Ramos (cell line): ENCODE results near the gene PASD1.
"Not testable (repeated sequence)": the region's sequence is repeated elsewhere in the genome, so short reads cannot be mapped to it uniquely, and the experiment has no call there.

Experiments used
- in situ Hi-C: fragments of 300-500 bp; cut with MboI; formaldehyde crosslinking; loops from one replicate; pipeline ENCODE4 v1.14.3; 2022; ENCODE audit warnings: low sequenced_read_pairs; ENCODE audit not compliant: unreplicated experiment

PASD1 gene, protein sequence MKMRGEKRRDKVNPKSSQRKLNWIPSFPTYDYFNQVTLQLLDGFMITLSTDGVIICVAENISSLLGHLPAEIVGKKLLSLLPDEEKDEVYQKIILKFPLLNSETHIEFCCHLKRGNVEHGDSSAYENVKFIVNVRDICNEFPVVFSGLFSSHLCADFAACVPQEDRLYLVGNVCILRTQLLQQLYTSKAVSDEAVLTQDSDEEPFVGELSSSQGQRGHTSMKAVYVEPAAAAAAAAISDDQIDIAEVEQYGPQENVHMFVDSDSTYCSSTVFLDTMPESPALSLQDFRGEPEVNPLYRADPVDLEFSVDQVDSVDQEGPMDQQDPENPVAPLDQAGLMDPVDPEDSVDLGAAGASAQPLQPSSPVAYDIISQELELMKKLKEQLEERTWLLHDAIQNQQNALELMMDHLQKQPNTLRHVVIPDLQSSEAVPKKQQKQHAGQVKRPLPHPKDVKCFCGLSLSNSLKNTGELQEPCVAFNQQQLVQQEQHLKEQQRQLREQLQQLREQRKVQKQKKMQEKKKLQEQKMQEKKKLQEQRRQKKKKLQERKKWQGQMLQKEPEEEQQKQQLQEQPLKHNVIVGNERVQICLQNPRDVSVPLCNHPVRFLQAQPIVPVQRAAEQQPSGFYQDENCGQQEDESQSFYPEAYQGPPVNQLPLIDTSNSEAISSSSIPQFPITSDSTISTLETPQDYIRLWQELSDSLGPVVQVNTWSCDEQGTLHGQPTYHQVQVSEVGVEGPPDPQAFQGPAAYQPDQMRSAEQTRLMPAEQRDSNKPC

GRCh38 chrX:151563449-151563848 lies at the start of gene PASD1:
PASD1 (plus strand) TSS chrX:151563675; CDS start chrX:151601554, 37,879 bp downstream.
- in situ Hi-C loops, result no loop called here

- in situ Hi-C loops, result no loop called here
Measured at GRCh38 chrX:151515237-151515636, 48.2 kb upstream of the PASD1 start.

GRCh38 chrX:151516538-151517187 lies 46.8 kb upstream of the PASD1 start:
- in situ Hi-C loops, result no loop called here

DNA sequence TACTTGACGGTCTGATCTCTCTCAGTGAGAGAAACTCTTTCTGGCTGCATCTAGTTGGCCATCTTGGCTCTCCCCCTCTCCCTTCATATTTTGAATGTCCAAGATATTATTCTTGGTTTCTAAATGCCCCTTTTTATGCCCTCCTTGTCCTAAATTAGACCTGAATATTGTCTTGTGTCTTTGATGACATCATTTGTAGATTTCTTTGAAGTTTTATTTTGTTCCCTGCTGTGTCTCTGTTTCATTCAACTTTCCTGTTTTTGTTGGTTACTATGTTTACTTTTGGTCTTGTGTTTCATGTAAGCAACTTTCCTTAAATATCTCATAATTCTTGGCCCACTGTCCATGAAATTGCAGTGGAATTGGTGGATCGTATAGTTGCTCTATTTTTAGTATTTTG lies 46.1 kb upstream of the PASD1 start:
- in situ Hi-C loops, result no loop called here

DNA sequence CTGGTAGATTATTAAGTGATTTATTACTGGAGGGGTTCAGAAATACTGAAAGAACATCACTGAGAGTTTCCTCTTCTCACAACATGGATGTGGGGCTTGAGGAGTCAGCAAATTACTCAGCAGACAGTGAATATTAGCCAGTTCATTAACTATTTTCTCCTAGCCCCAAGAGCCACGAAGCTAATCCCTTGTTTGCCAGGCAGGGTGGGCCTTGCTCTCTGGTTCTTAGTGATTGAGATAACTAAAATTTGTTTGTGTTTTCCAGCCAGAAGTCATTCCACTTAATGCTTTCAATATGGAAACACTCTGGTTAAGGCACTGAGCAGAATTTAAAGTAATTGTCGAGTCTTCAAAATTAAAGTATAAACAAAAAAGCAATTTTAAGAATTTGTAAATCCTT lies 40.1 kb upstream of the PASD1 start:
- in situ Hi-C loops, result no loop called here

DNA sequence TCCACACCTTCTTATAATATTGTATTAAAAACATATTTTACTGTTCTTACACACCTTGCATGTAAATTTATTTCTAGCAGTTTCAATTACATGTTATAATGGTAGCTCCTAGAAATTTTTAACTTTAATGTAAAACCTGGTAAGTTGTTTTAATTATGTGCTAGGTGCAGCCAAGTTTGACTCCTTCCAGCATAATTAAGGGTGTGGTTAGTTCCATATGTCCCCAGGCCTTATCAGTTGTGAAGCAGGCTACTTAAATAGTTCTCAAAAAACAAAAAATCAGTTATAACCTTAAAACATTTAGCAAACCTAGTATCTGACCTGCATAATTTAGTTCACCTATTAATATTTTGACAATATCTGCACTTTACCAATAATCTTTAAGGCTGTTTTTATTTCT lies 26.9 kb upstream of the PASD1 start:
- in situ Hi-C loops, result no loop called here

DNA sequence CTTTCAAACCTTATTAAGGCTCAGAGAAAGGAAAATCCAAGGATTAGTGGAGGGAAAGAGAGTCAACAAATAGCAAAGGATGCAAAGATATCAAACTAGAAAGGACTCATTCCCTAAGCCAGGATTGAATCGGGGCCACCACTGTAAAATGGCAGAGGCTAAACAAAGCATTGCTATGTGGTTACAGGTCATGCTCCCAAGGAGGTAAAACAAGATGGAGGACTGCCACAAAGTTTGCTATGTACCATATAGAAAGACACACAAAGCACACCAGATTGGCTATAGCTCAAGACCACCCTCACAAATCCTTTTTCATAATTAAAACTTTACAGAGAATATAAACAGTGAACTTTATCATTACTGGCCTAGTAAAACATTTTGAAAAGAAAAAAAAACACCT lies 25.9 kb upstream of the PASD1 start:
- in situ Hi-C loops, result no loop called here

DNA sequence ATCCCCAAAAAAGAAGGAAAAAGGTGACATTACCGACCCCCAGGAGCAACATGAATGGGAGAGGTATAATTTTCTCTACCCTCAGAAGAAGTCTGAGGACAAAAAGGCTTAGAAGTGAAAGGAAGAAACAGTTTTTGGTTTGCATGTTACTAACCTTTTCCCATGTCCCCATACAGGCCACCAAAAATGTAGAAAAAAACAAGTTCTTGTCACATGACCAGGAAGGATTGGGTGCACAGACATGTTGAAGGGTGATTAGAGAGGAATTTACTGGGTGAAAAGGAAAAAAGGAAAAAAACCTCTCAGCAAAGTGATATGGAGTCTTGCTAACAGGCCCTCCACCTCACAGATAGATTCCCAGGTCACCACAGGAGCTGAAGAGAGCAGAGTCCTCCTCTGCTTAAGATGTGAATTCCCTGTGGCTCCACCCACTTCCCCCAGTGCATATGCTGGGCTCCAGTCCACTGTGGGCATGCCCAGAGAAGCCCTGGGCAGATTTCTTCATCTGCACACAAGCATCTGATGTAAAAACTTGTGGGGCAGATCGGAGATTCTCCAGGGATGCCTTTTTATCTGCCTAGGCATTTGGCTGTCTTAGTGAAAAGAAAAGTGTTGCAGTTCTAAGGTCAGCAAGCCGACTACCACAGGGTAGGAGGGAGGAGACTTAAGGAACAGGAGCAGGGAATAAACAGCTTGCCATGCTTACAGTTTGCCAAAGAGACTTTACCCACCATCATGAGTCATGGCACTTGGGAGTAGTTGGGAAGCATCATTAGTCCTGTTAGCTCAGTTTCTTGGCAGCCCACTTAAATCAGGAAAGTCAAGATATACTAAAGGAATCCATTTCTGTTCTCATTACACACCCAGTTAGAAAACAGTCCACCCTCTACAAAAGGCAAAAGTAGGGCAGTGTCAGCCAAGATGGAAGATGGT lies 25.0 kb upstream of the PASD1 start:
- in situ Hi-C loops, result no loop called here

GRCh38 chrX:151543706-151544105 lies 19.8 kb upstream of the PASD1 start:
- in situ Hi-C loops, result no loop called here

DNA sequence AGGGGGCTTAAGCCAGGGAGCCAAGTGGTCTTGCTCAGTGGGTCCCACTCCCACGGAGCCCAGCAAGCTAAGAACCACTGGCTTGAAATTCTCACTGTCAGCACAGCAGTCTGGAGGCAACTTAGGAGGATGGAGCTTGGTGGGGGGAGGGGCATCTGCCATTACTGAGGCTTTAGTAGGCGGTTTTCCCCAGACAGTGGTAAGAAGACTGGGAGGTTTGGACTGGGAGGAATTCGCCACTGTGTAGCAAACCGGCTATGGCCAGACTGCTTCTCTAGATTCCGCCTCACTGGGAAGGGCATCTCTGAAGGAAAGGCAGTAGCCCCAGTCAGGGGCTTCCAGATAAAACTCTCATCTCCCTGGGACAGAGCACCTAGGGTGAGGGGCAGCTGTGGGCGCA lies 17.2 kb upstream of the PASD1 start:
- in situ Hi-C loops, result not testable (repeated sequence)

DNA sequence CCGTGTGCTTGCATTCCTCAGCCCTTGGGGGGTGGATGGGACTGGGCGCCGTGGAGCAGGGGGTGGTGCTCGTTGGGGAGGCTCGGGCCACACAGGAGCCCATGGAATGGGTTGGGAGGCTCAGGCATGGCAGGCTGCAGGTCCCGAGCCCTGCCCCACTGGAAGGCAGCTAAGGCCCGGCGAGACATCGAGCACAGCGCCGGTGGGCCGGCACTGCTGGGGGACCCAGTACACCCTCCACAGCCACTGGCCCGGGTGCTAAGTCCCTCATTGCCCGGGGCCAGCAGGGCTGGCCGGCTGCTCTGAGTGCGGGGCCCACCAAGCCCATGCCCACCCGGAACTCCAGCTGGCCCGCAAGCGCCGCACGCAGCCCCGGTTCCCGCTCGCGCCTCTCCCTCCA lies 12.3 kb upstream of the PASD1 start:
- in situ Hi-C loops, result not testable (repeated sequence)

DNA sequence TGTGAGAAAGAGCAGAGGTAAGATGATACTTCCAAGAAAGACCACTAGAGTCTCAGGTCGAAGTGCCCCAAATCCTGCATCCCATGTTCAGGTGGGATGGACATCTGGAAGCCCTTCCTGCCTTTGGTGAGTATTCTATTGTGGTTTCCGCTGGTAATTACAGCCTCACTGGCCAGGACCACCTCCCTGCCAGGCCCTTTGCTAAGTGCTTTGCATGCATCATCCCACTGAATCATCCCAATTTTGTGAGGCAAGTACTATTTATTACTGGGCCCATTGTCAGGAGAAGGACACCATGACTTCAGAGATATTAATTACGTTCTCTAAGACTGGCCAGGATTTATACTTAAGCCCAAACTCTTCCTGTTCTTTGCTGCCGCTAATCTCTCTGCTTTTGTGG lies 10.7 kb upstream of the PASD1 start:
- in situ Hi-C loops, result no loop called here

DNA sequence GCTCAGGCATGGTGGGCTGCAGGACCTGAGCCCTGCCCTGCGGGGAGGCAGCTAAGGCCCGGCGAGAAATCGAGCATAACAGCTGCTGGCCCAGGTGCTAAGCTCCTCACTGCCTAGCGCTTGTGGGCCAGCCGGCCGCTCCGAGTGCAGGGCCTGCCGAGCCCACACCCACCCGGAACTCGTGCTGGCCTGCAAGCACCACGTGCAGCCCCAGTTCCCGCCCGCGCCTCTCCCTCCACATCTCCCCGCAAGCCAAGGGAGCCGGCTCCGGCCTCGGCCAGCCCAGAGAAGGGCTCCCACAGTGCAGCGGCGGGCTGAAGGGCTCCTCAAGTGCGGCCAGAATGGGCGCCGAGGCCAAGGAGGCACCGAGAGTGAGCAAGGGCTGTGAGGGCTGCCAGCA lies 8.2 kb upstream of the PASD1 start:
- in situ Hi-C loops, result not testable (repeated sequence)

DNA sequence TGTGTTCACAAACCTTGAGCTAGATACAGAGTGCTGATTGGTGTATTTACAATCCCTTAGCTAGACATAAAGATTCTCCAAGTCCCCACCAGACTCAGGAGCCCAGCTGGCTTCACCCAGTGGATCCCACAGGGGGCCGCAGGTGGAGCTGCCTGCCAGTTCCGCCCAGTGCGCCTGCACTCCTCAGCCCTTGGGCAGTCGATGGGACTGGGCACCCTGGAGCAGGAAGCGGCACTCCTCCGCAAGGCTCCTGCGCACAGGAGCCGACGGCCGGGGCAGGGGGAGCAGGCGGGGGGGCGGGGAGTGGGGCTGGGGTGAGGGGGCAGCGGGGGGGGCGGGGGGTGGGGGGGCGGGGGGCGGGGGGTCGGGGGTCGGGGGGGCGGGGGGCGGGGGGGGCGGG lies 990 bp upstream of the PASD1 start:
- in situ Hi-C loops, result not testable (repeated sequence)

DNA sequence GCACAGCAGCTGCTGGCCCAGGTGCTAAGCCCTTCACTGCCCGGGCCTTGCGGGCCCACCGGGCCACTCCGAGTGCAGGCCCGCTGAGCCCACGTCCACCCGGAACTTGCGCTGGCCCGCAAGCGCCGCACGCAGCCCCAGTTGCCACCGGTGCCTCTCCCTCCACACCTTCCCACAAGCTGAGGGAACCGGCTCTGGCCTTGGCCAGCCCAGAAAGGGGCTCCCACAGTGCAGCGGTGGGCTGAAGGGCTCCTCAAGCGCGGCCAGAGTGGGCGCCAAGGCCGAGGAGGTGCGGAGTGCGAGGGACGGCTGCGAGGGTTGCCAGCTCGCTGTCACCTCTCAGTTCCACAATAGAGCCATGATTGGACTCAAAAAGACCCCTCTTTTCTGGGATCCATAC lies 472 bp upstream of the PASD1 start:
- in situ Hi-C loops, result not testable (repeated sequence)

DNA sequence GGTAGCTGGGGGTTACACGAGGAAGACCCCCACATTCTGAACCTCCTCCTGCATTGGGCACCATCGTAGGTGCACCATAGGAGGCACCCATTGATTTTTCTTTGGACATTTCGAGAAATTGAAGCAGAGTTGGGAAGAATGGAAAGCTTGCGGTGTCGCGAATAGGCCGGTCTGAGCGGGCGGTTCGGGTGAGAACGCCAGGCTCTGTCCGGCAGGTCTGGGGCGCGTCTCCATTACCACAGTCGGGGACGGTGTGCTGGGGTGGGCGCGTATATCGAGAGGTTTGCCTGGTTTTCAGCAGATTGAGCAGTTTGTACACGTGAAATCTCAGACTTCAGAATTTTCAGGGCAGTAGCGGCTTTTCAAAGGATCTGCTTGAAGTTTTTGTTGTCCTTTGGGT lies 560 bp downstream of the PASD1 start:
- in situ Hi-C loops, result no loop called here

DNA sequence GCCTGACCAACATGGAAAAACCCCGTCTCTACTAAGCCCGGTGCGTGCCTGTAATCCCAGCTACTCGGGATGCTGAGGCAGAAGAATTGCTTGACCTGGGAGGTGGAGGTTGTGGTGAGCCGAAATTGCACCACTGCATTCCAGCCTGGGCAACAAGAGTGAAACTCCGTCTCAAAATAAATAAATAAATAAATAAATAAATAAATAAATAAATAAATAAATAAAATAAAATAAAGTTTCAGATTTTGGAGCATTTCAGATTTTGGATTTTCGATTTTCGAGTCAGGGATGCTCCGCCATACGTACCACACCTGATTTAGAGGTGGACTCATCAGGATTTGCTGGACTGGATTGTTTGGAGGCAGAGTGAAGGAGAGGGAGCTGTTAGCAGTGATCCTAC lies 3.4 kb downstream of the PASD1 start:
- in situ Hi-C loops, result not testable (repeated sequence)

- in situ Hi-C loops, result no loop called here
Measured at GRCh38 chrX:151570561-151570960, 7.1 kb downstream of the PASD1 start.

- in situ Hi-C loops, result not testable (repeated sequence)
Measured at GRCh38 chrX:151593384-151593783, 29.9 kb downstream of the PASD1 start.

DNA sequence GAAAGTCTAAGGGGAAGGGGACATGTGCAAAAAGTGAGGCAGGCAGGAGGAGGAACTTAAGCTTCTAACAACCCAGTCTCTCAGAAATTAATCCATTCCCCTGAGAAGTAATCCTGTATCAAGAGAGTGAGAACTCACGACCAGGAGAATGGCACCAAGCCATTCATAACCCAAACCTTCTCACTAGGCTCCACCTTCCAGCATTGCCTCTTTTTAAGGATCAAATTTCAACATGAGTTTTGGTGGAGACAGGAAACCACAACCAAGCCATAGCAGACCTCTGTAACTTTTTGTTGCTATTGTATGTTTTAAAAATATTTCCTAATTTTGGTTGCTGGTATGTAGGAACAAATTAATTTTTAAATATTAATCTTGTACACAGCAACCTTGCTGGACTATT lies 32.8 kb downstream of the PASD1 start:
- in situ Hi-C loops, result no loop called here
